Smooth muscle cell (in vitro differentiated cells): ENCODE measurements around the gene IZUMO1. TPM values are rescaled to one million over a fixed set of nuclear protein-coding genes. Genes with fewer than 3 reads are reported as not detected.

Experiments
- DNase-seq: peaks from one replicate; lab custom pipeline; 2025; ENCODE audit not compliant: unreplicated experiment; lab: John Stamatoyannopoulos, UW
- H2AFZ ChIP-seq: fragments of 200-600 bp; sonication (generic); 2 replicates; pipeline ENCODE4 v1.6.0; 2016; ENCODE audit warnings: antibody characterized with exemption, low read depth, mild to moderate bottlenecking
- H3F3A ChIP-seq: fragments of 200-600 bp; sonication (generic); 2 replicates; pipeline ENCODE4 v1.6.0; 2017; ENCODE audit warnings: antibody characterized with exemption, low read depth
- H3K27ac ChIP-seq: fragments of 200-600 bp; sonication (generic); 2 replicates; pipeline ENCODE4 v1.5.1; 2016; ENCODE audit warnings: low read depth, mild to moderate bottlenecking
- H3K27me3 ChIP-seq: fragments of 200-600 bp; sonication (generic); 2 replicates; pipeline ENCODE4 v1.6.1; 2016; ENCODE audit warnings: low read depth, mild to moderate bottlenecking
- H3K36me3 ChIP-seq: fragments of 200-600 bp; sonication (generic); 2 replicates; pipeline ENCODE4 v1.5.1; 2016; ENCODE audit warnings: low read depth
- H3K4me1 ChIP-seq: fragments of 200-600 bp; sonication (generic); 2 replicates; pipeline ENCODE4 v1.5.1; 2016; ENCODE audit warnings: low read depth
- H3K4me2 ChIP-seq: fragments of 200-600 bp; sonication (generic); 2 replicates; pipeline ENCODE4 v1.6.0; 2016; ENCODE audit warnings: mild to moderate bottlenecking
- H3K4me3 ChIP-seq: fragments of 200-600 bp; sonication (generic); 2 replicates; pipeline ENCODE4 v1.5.1; 2016; ENCODE audit warnings: mild to moderate bottlenecking
- H3K79me2 ChIP-seq: fragments of 200-600 bp; sonication (generic); 2 replicates; pipeline ENCODE4 v1.6.0; 2016; ENCODE audit warnings: low read depth, mild to moderate bottlenecking
- H3K9ac ChIP-seq: fragments of 200-600 bp; sonication (generic); 2 replicates; pipeline ENCODE4 v1.6.0; 2016; ENCODE audit warnings: low read depth
- H3K9me3 ChIP-seq: fragments of 200-600 bp; sonication (generic); replicated peaks from 2 replicates; pipeline ENCODE4 v1.5.1; 2016; ENCODE audit warnings: low read depth
- H4K20me1 ChIP-seq: fragments of 200-600 bp; sonication (generic); 2 replicates; pipeline ENCODE4 v1.6.0; 2016; ENCODE audit warnings: low read depth
- CTCF ChIP-seq: fragments of 200-600 bp; sonication (generic); IDR thresholded peaks from 2 replicates; pipeline ENCODE4 v1.5.1; 2017; ENCODE audit warnings: borderline replicate concordance, mild to moderate bottlenecking, antibody characterized with exemption; ENCODE audit not compliant: insufficient read depth, poor library complexity, severe bottlenecking
- WGBS: methylation state at CpG from one replicate; pipeline ENCODE4 v1.1.7; 2016; ENCODE audit warnings: low lambda C conversion rate; 5-methylcytosine and 5-hydroxymethylcytosine counted together
- polyA plus RNA-seq: library from polyadenylated mRNA; unstranded; fragments of >200 nt; fragmentation: Nextera tagmentation; extraction: Ambion mirVana; gene quantifications from 2 replicates; pipeline ENCODE4 v1.2.1, GENCODE V29; 2016
- total RNA-seq: library from RNA; depleted of rRNA; stranded (reverse); fragments of >200 nt; gene quantifications from 2 replicates; pipeline ENCODE4 v1.2.3, GENCODE V29; 2014

Gene IZUMO1
- total and polyA plus RNA-seq, 2 experiments from 2014 or later, result 0.45 TPM; not detected in 1

- Histone ChIP-seq H3K27me3 (peaks cover 24% of the 10 kb centered on the region), H3K4me1 (peaks cover 3% of the 10 kb centered on the region), H4K20me1 (no peaks in the 10 kb centered on the region)
These were observed 10.0 kb upstream of the IZUMO1 start for GRCh38 chr19:48756686-48757085.

GRCh38 chr19:48756212-48756611, 9.5 kb upstream of the IZUMO1 start:
- WGBS, result 93% methylated on average over 11 of the region's 11 CpGs
- H4K20me1 ChIP-seq, result no peaks in the 10 kb centered on the region
- no peaks in the 10 kb centered on the region for H3K9me3 ChIP-seq
- no peaks in the 10 kb centered on the region for H3K79me2 ChIP-seq
- no peak overlapping the region for H3K27ac ChIP-seq
- H3K27me3 ChIP-seq, result peaks cover 19% of the 10 kb centered on the region
- no peak overlapping the region for H3K4me3 ChIP-seq
- no peak overlapping the region for H2AFZ ChIP-seq
- peaks cover 3% of the 10 kb centered on the region for H3K4me1 ChIP-seq
- H3K9ac ChIP-seq, result no peak overlapping the region
- no peak for DNase-seq
- peaks cover 3% of the 10 kb centered on the region for H3F3A ChIP-seq
- TF ChIP-seq CTCF, result no peak
- H3K4me2 ChIP-seq, result no peak overlapping the region
- no peaks in the 10 kb centered on the region for H3K36me3 ChIP-seq

More at GRCh38 chr19:48756686-48757085, 10.0 kb upstream of the IZUMO1 start:
- H3K9ac ChIP-seq, result no peak overlapping the region
- H3K27ac ChIP-seq, result no peak overlapping the region
- no peaks in the 10 kb centered on the region for H3K79me2 ChIP-seq
- TF ChIP-seq CTCF, result no peak
- no peak overlapping the region for H3K4me2 ChIP-seq
- DNase-seq, result no peak
- H2AFZ ChIP-seq, result no peak overlapping the region
- H3K9me3 ChIP-seq, result no peaks in the 10 kb centered on the region
- H3K36me3 ChIP-seq, result no peaks in the 10 kb centered on the region
- H3F3A ChIP-seq, result peaks cover 3% of the 10 kb centered on the region
- WGBS, result 89% methylated on average over 4 of the region's 9 CpGs
- H3K4me3 ChIP-seq, result no peak overlapping the region

- no peaks in the 10 kb centered on the region for H3K79me2 ChIP-seq
- WGBS, result 96% methylated on average over 5 of the region's 5 CpGs
- H3K36me3 ChIP-seq, result no peaks in the 10 kb centered on the region
- H4K20me1 ChIP-seq, result no peaks in the 10 kb centered on the region
- no peak for DNase-seq
- no peak overlapping the region for H3K4me2 ChIP-seq
- H3K9me3 ChIP-seq, result no peaks in the 10 kb centered on the region
- peaks cover 3% of the 10 kb centered on the region for H3K4me1 ChIP-seq
- no peak overlapping the region for H3K27ac ChIP-seq
- H3K4me3 ChIP-seq, result no peak overlapping the region
- H3K27me3 ChIP-seq, result peaks cover 15% of the 10 kb centered on the region
- peaks cover 3% of the 10 kb centered on the region for H3F3A ChIP-seq
- TF ChIP-seq CTCF, result no peak
- H2AFZ ChIP-seq, result no peak overlapping the region
- H3K9ac ChIP-seq, result no peak overlapping the region
These were observed 9.1 kb upstream of the IZUMO1 start for GRCh38 chr19:48755787-48756186.

GRCh38 chr19:48755084-48755641, 8.5 kb upstream of the IZUMO1 start, which contains the start of gene FGF21:
FGF21 (plus strand) TSS chr19:48755524; CDS start chr19:48756237, 713 bp downstream.
- peaks cover 3% of the 10 kb centered on the region for H3K4me1 ChIP-seq
- no peak within 1 kb of the TSS for H3K9ac ChIP-seq
- 92% methylated on average over 4 of the region's 4 CpGs for WGBS
- no peak within 1 kb of the TSS for H3K4me2 ChIP-seq
- no peak within 1 kb of the TSS for H3K27ac ChIP-seq
- H3K9me3 ChIP-seq, result no peaks in the 10 kb centered on the region
- H3K36me3 ChIP-seq, result no peaks in the 10 kb centered on the region
- H3K79me2 ChIP-seq, result no peaks in the 10 kb centered on the region
- DNase-seq, result no peak
- H3K27me3 ChIP-seq, result peaks cover 15% of the 10 kb centered on the region
- H3K4me3 ChIP-seq, result no peak within 1 kb of the TSS
- peaks cover 3% of the 10 kb centered on the region for H3F3A ChIP-seq
- no peaks in the 10 kb centered on the region for H4K20me1 ChIP-seq
- H2AFZ ChIP-seq, result no peak within 1 kb of the TSS
- no peak for TF ChIP-seq CTCF
